GM21737 (cell line): ENCODE data around the gene SMARCC1.
A peak's percentile ranks its signal among the peaks of the same experiment; 100 is the strongest.
"Not testable (repeated sequence)": the region's sequence is repeated elsewhere in the genome, so short reads cannot be mapped to it uniquely, and the experiment has no call there.

ENCODE experiments used
- ATAC-seq: cut with Tn5 transposase; IDR thresholded peaks from one replicate; pipeline ENCODE4 v1.9.1; 2021; ENCODE audit warnings: mild to moderate bottlenecking, moderate library complexity; ENCODE audit not compliant: unreplicated experiment

Gene SMARCC1

GRCh38 chr3:47781685-47782445 lies at the start of gene SMARCC1:
SMARCC1 (minus strand) TSS chr3:47781893; CDS start chr3:47781797, 96 bp downstream.
- ATAC-seq, result peak; percentile 70

- ATAC-seq, result not testable (repeated sequence)
Observed at GRCh38 chr3:47829482-47829881, 47.8 kb upstream of the SMARCC1 start.

GRCh38 chr3:47825590-47825989 lies 43.9 kb upstream of the SMARCC1 start:
- no peak for ATAC-seq

- peak; percentile 92 for ATAC-seq
Observed at GRCh38 chr3:47824541-47825473, 43.1 kb upstream of the SMARCC1 start.

- no peak for ATAC-seq
Observed at GRCh38 chr3:47817609-47818008, 35.9 kb upstream of the SMARCC1 start.

- no peak for ATAC-seq
Observed at GRCh38 chr3:47813551-47814177, 32.0 kb upstream of the SMARCC1 start.

GRCh38 chr3:47804577-47804976 lies 22.9 kb upstream of the SMARCC1 start:
- no peak for ATAC-seq

- no peak for ATAC-seq
Observed at GRCh38 chr3:47803480-47804025, 21.9 kb upstream of the SMARCC1 start.

GRCh38 chr3:47802734-47803479 lies 21.2 kb upstream of the SMARCC1 start, which contains the start of gene DHX30:
DHX30 (plus strand) TSS chr3:47803138; CDS start chr3:47810684, 7,546 bp downstream.
- peak; percentile 85 for ATAC-seq

- ATAC-seq, result no peak
Observed at GRCh38 chr3:47799733-47800132, 18.0 kb upstream of the SMARCC1 start.

GRCh38 chr3:47794544-47794943 lies 12.9 kb upstream of the SMARCC1 start:
- no peak for ATAC-seq

GRCh38 chr3:47792699-47793098 lies 11.0 kb upstream of the SMARCC1 start:
- no peak for ATAC-seq

- ATAC-seq, result no peak
Observed at GRCh38 chr3:47791193-47791855, 9.6 kb upstream of the SMARCC1 start.

- no peak for ATAC-seq
Observed at GRCh38 chr3:47783673-47784072, 2.0 kb upstream of the SMARCC1 start.

- peak; percentile 5 for ATAC-seq
Observed at GRCh38 chr3:47782446-47783308, 984 bp upstream of the SMARCC1 start.

GRCh38 chr3:47780741-47781684 lies 680 bp downstream of the SMARCC1 start:
- ATAC-seq, result peak; percentile 29

- no peak for ATAC-seq
Observed at GRCh38 chr3:47778746-47779145, 2.9 kb downstream of the SMARCC1 start.

- ATAC-seq, result no peak
Observed at GRCh38 chr3:47772788-47773187, 8.9 kb downstream of the SMARCC1 start.
